GM04504 (cell line): ENCODE measurements around the gene FRMD5.
A peak's percentile ranks its signal among the peaks of the same experiment; 100 is the strongest.

Experiments
- DNase-seq: peaks from one replicate; pipeline ENCODE4 v3.0.0-alpha.2; 2012; ENCODE audit warnings: low read depth

The FRMD5 gene

GRCh38 chr15:44160796-44161195 is 34.3 kb downstream of the FRMD5 start:
- no peak for DNase-seq

- no peak for DNase-seq
These were observed 35.6 kb downstream of the FRMD5 start for GRCh38 chr15:44159492-44159891.

GRCh38 chr15:44158111-44158510 is 37.0 kb downstream of the FRMD5 start:
- DNase-seq, result no peak

GRCh38 chr15:44157679-44158078 is 37.4 kb downstream of the FRMD5 start:
- peak; percentile 54 for DNase-seq

GRCh38 chr15:44153352-44153751 is 41.7 kb downstream of the FRMD5 start:
- no peak for DNase-seq

GRCh38 chr15:44149224-44149623 is 45.8 kb downstream of the FRMD5 start:
- DNase-seq, result no peak

GRCh38 chr15:44148580-44148979 is 46.5 kb downstream of the FRMD5 start:
- DNase-seq, result no peak

GRCh38 chr15:44147636-44148035 is 47.4 kb downstream of the FRMD5 start:
- DNase-seq, result no peak

GRCh38 chr15:44145495-44145894 is 49.6 kb downstream of the FRMD5 start:
- DNase-seq, result no peak

- no peak for DNase-seq
These were observed 50.1 kb downstream of the FRMD5 start for GRCh38 chr15:44144992-44145391.

- DNase-seq, result no peak
These were observed 50.9 kb downstream of the FRMD5 start for GRCh38 chr15:44144184-44144583.

GRCh38 chr15:44137750-44138149 is 57.3 kb downstream of the FRMD5 start:
- peak; percentile 10 for DNase-seq

- no peak for DNase-seq
These were observed 58.0 kb downstream of the FRMD5 start for GRCh38 chr15:44136991-44137477.

GRCh38 chr15:44132057-44132456 is 63.0 kb downstream of the FRMD5 start:
- no peak for DNase-seq

- no peak for DNase-seq
These were observed 64.3 kb downstream of the FRMD5 start for GRCh38 chr15:44130778-44131177.

GRCh38 chr15:44129911-44130310 is 65.2 kb downstream of the FRMD5 start:
- no peak for DNase-seq

GRCh38 chr15:44128443-44128842 is 66.6 kb downstream of the FRMD5 start:
- no peak for DNase-seq

GRCh38 chr15:44125879-44126278 is 69.2 kb downstream of the FRMD5 start:
- DNase-seq, result no peak

GRCh38 chr15:44102675-44103254 is 92.3 kb downstream of the FRMD5 start:
- peak; percentile 96 for DNase-seq

- DNase-seq, result no peak
These were observed 93.1 kb downstream of the FRMD5 start for GRCh38 chr15:44101944-44102343.

- DNase-seq, result no peak
These were observed 93.8 kb downstream of the FRMD5 start for GRCh38 chr15:44101286-44101685.

- DNase-seq, result no peak
These were observed 95.4 kb downstream of the FRMD5 start for GRCh38 chr15:44099671-44100070.

- no peak for DNase-seq
These were observed 97.5 kb downstream of the FRMD5 start for GRCh38 chr15:44097552-44097951.

- no peak for DNase-seq
These were observed 98.5 kb downstream of the FRMD5 start for GRCh38 chr15:44096596-44096995.

GRCh38 chr15:44094781-44095180 is 100.3 kb downstream of the FRMD5 start:
- no peak for DNase-seq
